IMR-90 (cell line): ENCODE measurements around the gene SORD.

ENCODE experiments used
- BHLHE40 ChIP-seq: fragments of 150-350 bp; IDR thresholded peaks from 2 replicates; pipeline ENCODE4 v1.6.1; 2016; ENCODE audit warnings: mild to moderate bottlenecking, low read depth, low read length
- CTCF ChIP-seq: conservative IDR thresholded peaks from 2 replicates; pipeline ENCODE4 v1.5.1; 2012; ENCODE audit warnings: mild to moderate bottlenecking, low read depth, low read length, improper control_type of control experiment
- MAZ ChIP-seq: IDR thresholded peaks from 2 replicates; pipeline ENCODE4 v1.6.1; 2012; ENCODE audit warnings: low read depth, mild to moderate bottlenecking, low read length, improper control_type of control experiment, moderate library complexity, borderline replicate concordance
- POLR2A ChIP-seq: IDR thresholded peaks from 2 replicates; pipeline ENCODE4 v1.6.1; 2012; ENCODE audit warnings: mild to moderate bottlenecking, low read depth, low read length
- RAD21 ChIP-seq: IDR thresholded peaks from 2 replicates; pipeline ENCODE4 v1.6.1; 2012; ENCODE audit warnings: low read length, improper control_type of control experiment
- RFX5 ChIP-seq: IDR thresholded peaks from 2 replicates; pipeline ENCODE4 v1.8.0; 2012; ENCODE audit warnings: low read depth, mild to moderate bottlenecking, low read length, moderate library complexity

- TF ChIP-seq CTCF (no peak), POLR2A (no peak), MAZ (no peak), RAD21 (no peak), RFX5 (no peak), BHLHE40 (no peak)
Measured at GRCh38 chr15:45097466-45097865, 74.5 kb downstream of the SORD start.
